ENCODE data around the gene CSTPP1. TPM values are rescaled to one million over a fixed set of nuclear protein-coding genes. Genes with fewer than 3 reads are reported as not detected.
"Not testable (repeated sequence)": the region's sequence is repeated elsewhere in the genome, so short reads cannot be mapped to it uniquely, and the experiment has no call there.

Gene CSTPP1
- polyA plus RNA-seq, 1 donor, result 21.2 TPM

GRCh38 chr11:47105541-47105940 is 169.0 kb downstream of the CSTPP1 start:
- DNase-seq, result no peak

GRCh38 chr11:47105974-47106373 is 169.4 kb downstream of the CSTPP1 start:
- no peak for DNase-seq

GRCh38 chr11:47106798-47107411 is 170.3 kb downstream of the CSTPP1 start:
- DNase-seq, result no peak

- DNase-seq, result no peak
These were observed 171.2 kb downstream of the CSTPP1 start for GRCh38 chr11:47107744-47108143.

- DNase-seq, result no peak
These were observed 171.7 kb downstream of the CSTPP1 start for GRCh38 chr11:47108214-47108613.

GRCh38 chr11:47109051-47109726 is 172.6 kb downstream of the CSTPP1 start:
- DNase-seq, result peak; percentile 26

- no peak for DNase-seq
These were observed 173.2 kb downstream of the CSTPP1 start for GRCh38 chr11:47109727-47110246.

- no peak for DNase-seq
These were observed 174.8 kb downstream of the CSTPP1 start for GRCh38 chr11:47111318-47111804.

- DNase-seq, result not testable (repeated sequence)
These were observed 176.4 kb downstream of the CSTPP1 start for GRCh38 chr11:47112941-47113340.

- not testable (repeated sequence) for DNase-seq
These were observed 182.6 kb downstream of the CSTPP1 start for GRCh38 chr11:47118958-47119688.

GRCh38 chr11:47121056-47121455 is 184.5 kb downstream of the CSTPP1 start:
- DNase-seq, result no peak

GRCh38 chr11:47121731-47122130 is 185.2 kb downstream of the CSTPP1 start:
- DNase-seq, result no peak

GRCh38 chr11:47123094-47123493 is 186.5 kb downstream of the CSTPP1 start:
- no peak for DNase-seq

- no peak for DNase-seq
These were observed 188.1 kb downstream of the CSTPP1 start for GRCh38 chr11:47124675-47125074.

- DNase-seq, result no peak
These were observed 188.5 kb downstream of the CSTPP1 start for GRCh38 chr11:47125083-47125482.

- DNase-seq, result no peak
These were observed 190.7 kb downstream of the CSTPP1 start for GRCh38 chr11:47127213-47127612.

- no peak for DNase-seq
These were observed 194.0 kb downstream of the CSTPP1 start for GRCh38 chr11:47130543-47130942.

GRCh38 chr11:47131136-47131535 is 194.6 kb downstream of the CSTPP1 start:
- DNase-seq, result no peak

- DNase-seq, result no peak
These were observed 195.9 kb downstream of the CSTPP1 start for GRCh38 chr11:47132490-47132889.

- no peak for DNase-seq
These were observed 196.4 kb downstream of the CSTPP1 start for GRCh38 chr11:47132981-47133380.

GRCh38 chr11:47136327-47136726 is 199.8 kb downstream of the CSTPP1 start:
- DNase-seq, result no peak

GRCh38 chr11:47136921-47137320 is 200.4 kb downstream of the CSTPP1 start:
- DNase-seq, result no peak

GRCh38 chr11:47137476-47137875 is 200.9 kb downstream of the CSTPP1 start:
- DNase-seq, result no peak

Data from hindlimb muscle (tissue), 1 donor.